LNCAP (cell line): ENCODE results near the gene PPP1R14C.

ENCODE experiments used
- TF ChIP-seq, protein P1 (sequence below): fragments of 450-650 bp; IDR thresholded peaks from 2 replicates; pipeline ENCODE4 v1.5.1; 2017; ENCODE audit warnings: mild to moderate bottlenecking

PPP1R14C gene

DNA sequence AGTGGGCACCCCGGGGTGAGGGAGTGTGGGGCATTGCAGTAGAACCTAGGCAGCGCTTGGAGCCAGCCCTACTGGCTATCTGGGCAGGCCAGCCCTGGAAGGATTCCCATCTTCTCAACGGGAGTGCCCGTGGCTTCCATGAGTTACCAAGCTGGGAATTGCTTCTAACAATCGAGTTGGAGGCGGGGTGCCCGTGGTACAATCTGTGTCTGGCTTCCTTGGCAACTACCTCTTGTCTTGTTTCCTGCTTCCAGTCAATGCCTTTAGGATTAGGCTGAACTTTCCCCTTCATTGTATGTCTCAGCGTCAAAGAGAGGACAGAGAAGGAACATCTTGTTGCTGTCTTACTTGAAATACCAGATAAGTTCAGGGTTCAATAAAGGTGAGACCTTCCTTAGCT is 33.3 kb downstream of the PPP1R14C start:
- TF ChIP-seq, protein P1, sequence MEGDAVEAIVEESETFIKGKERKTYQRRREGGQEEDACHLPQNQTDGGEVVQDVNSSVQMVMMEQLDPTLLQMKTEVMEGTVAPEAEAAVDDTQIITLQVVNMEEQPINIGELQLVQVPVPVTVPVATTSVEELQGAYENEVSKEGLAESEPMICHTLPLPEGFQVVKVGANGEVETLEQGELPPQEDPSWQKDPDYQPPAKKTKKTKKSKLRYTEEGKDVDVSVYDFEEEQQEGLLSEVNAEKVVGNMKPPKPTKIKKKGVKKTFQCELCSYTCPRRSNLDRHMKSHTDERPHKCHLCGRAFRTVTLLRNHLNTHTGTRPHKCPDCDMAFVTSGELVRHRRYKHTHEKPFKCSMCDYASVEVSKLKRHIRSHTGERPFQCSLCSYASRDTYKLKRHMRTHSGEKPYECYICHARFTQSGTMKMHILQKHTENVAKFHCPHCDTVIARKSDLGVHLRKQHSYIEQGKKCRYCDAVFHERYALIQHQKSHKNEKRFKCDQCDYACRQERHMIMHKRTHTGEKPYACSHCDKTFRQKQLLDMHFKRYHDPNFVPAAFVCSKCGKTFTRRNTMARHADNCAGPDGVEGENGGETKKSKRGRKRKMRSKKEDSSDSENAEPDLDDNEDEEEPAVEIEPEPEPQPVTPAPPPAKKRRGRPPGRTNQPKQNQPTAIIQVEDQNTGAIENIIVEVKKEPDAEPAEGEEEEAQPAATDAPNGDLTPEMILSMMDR = no peak

DNA sequence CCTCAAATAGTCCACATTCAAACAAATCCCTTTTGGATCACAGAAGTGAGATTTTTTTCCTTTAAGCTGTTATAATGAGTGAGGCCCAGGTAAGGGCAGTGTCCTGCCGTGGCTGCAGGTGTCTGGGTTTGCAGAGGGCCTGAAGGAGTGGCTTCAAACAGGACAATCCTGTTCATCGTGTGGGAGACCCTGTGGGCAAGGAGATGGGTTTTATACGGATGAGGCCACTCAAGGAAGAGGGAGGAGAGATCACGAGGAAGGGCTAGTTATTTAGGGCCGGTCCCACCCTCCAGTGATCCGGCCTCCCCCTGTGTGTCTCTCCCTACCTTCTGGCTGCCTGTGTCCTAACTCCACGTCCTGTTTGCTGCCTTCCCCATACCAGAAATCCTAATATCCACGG is 33.8 kb downstream of the PPP1R14C start:
- TF ChIP-seq, protein P1 = no peak

- TF ChIP-seq, protein P1 = no peak
These were observed 34.6 kb downstream of the PPP1R14C start for GRCh38 chr6:150177259-150177951.

DNA sequence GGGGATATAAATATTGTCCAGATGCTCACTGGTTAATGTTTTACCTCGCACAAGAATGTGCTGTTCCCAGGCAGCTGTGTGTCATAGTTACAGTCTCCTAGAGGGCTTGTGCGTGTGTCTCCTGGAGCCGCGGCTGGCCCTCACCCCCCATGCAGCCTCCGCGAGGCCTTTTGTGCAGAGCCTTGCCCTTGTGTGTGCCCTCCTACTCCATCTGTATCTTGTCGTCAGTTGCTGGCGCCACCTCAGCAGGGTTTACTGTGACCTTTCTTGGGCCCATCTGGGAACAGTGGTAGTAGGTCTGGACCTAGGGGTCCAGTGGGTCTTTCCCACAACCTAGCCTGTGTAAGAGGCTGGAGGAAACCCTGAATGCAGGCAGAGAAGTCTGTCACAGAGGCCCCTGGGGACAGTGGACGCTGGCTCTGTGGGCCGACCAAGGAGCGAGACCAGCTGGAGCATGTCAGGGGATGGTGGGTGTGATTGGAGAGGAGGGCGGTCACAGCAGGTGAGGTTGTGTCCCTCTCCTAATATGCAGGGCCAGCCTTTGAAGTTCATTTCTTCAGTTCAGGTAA is 35.2 kb downstream of the PPP1R14C start:
- TF ChIP-seq, protein P1 = no peak

GRCh38 chr6:150179030-150179429 is 36.2 kb downstream of the PPP1R14C start:
- TF ChIP-seq, protein P1 = no peak

GRCh38 chr6:150180517-150180916 is 37.7 kb downstream of the PPP1R14C start:
- TF ChIP-seq, protein P1 = no peak

DNA sequence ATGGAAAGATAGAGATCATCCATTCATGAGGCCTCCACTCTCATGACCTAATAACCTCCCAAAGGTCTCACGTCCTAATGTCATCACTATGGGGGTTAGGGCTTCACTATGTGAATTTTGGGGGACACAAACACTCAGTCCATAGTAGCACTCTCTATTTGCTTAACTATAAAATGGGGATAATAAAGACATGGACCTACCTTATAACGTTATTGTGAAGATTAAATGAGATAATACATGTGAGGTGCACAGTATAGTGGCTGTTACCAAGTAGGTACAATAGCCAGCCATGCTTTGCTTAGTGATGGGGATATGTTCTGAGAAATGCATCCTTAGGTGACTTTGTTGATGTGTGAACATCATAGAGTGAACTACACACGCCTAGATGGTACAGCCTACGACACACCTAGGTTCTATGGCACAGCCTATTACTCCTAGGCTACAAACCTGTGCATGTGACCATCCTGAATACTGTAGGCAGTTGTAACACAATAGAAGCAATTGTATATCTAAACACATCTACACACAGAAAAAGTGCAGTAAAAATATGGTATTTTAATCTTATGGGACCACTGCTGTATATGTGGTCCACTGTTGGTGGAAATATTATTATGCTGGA is 39.7 kb downstream of the PPP1R14C start:
- TF ChIP-seq, protein P1 = no peak
